Parathyroid adenoma (tissue), 2 donors: ENCODE data around the gene RNF144A.

ENCODE experiments used
- H2AFZ ChIP-seq: fragments of 300-600 bp; sonication (generic); one replicate; pipeline ENCODE4 v1.7.0; 2017; ENCODE audit warnings: antibody characterized with exemption, mild to moderate bottlenecking
- H3K27ac ChIP-seq: fragments of 300-600 bp; sonication (generic); one replicate; pipeline ENCODE4 v1.7.0; 2017
- H3K27me3 ChIP-seq: fragments of 300-600 bp; sonication (generic); one replicate; pipeline ENCODE4 v1.7.0; 2017; ENCODE audit warnings: low read length; ENCODE audit not compliant: control insufficient read depth, insufficient read depth
- H3K36me3 ChIP-seq: fragments of 300-600 bp; sonication (generic); one replicate; pipeline ENCODE4 v1.7.0; 2017; ENCODE audit warnings: low read length; ENCODE audit not compliant: control insufficient read depth, insufficient read depth
- H3K4me1 ChIP-seq: fragments of 300-600 bp; sonication (generic); one replicate; pipeline ENCODE4 v1.7.0; 2017; ENCODE audit warnings: control low read depth
- H3K4me2 ChIP-seq: fragments of 300-600 bp; sonication (generic); one replicate; pipeline ENCODE4 v1.7.0; 2017; ENCODE audit warnings: low read length
- H3K4me3 ChIP-seq: fragments of 300-600 bp; sonication (generic); one replicate; pipeline ENCODE4 v1.7.0; 2017; ENCODE audit warnings: low read depth, low read length
- H3K79me2 ChIP-seq: fragments of 300-600 bp; sonication (generic); one replicate; pipeline ENCODE4 v1.7.0; 2017; ENCODE audit warnings: control low read depth
- H3K9ac ChIP-seq: fragments of 300-600 bp; sonication (generic); one replicate; pipeline ENCODE4 v1.7.0; 2017; ENCODE audit warnings: mild to moderate bottlenecking
- H3K9me3 ChIP-seq: fragments of 300-600 bp; sonication (generic); one replicate; pipeline ENCODE4 v1.7.0; 2017; ENCODE audit warnings: low read length; ENCODE audit not compliant: control insufficient read depth
- TF ChIP-seq, protein P1 (sequence below): fragments of 300-600 bp; sonication (generic); IDR thresholded peaks from one replicate; pipeline ENCODE4 v1.7.0; 2017; ENCODE audit warnings: antibody characterized with exemption, mild to moderate bottlenecking
- donor health status: primary hyperparathyroidism.

The RNF144A gene

DNA sequence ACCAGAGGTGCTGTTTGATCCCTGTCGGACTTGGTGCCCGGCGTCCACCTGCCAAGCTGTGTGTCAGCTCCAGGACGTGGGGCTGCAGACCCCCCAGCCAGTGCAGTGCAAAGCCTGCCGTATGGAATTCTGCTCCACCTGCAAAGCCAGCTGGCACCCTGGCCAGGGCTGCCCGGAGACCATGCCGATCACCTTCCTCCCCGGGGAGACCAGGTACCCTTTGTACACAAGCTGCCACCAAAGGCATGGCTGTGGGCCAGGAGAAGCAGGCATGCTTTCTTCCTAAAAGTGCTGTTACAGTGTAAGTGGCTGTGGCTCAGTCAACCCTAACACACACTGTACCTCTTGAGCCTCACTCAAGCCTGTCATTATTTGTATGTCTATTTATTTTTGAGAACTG, 103.3 kb downstream of the RNF144A start:
- Histone ChIP-seq H3K9ac (no peak overlapping the region), H3K27me3 (no peaks in the 10 kb centered on the region), H3K4me2 (no peak overlapping the region), H3K36me3 (no peaks in the 10 kb centered on the region), H3K4me1 (peaks cover 68% of the 10 kb centered on the region), H2AFZ (no peak overlapping the region), H3K4me3 (no peak overlapping the region), H3K27ac (peak overlapping the region; percentile 86), H3K9me3 (no peaks in the 10 kb centered on the region), H3K79me2 (peaks cover 29% of the 10 kb centered on the region)
- TF ChIP-seq, protein P1, sequence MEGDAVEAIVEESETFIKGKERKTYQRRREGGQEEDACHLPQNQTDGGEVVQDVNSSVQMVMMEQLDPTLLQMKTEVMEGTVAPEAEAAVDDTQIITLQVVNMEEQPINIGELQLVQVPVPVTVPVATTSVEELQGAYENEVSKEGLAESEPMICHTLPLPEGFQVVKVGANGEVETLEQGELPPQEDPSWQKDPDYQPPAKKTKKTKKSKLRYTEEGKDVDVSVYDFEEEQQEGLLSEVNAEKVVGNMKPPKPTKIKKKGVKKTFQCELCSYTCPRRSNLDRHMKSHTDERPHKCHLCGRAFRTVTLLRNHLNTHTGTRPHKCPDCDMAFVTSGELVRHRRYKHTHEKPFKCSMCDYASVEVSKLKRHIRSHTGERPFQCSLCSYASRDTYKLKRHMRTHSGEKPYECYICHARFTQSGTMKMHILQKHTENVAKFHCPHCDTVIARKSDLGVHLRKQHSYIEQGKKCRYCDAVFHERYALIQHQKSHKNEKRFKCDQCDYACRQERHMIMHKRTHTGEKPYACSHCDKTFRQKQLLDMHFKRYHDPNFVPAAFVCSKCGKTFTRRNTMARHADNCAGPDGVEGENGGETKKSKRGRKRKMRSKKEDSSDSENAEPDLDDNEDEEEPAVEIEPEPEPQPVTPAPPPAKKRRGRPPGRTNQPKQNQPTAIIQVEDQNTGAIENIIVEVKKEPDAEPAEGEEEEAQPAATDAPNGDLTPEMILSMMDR = no peak

DNA sequence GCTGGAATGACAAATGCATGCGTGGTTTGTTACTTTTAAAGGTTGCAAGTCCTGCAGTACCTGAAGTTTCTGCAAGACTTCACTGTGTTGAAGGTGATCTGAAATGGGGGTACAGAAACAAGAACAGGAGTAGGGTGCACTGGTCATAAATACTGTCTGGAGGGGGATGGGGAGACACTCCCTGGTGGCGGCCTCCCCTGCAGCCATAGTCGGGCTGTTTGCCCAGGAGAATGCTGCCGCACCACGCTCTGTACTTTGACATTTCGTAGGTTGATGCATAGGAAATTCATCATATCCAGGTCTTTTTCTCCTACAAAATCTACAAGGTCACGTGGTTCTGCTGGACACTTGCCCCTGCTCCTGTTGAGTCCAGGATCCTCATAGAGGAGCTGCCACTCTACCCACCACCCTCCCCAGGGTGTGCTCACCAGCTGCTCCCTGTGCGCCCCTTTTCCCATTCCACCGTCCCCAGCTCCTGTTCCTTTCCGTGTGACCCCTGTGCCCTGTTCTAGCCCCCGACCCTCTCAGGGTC, 103.8 kb downstream of the RNF144A start:
- no peaks in the 10 kb centered on the region for H3K9me3 ChIP-seq
- H3K36me3 ChIP-seq = no peaks in the 10 kb centered on the region
- no peak overlapping the region for H3K4me3 ChIP-seq
- peak overlapping the region; percentile 86 for H3K27ac ChIP-seq
- H3K9ac ChIP-seq = no peak overlapping the region
- peaks cover 70% of the 10 kb centered on the region for H3K4me1 ChIP-seq
- H2AFZ ChIP-seq = no peak overlapping the region
- no peak overlapping the region for H3K4me2 ChIP-seq
- H3K27me3 ChIP-seq = no peaks in the 10 kb centered on the region
- TF ChIP-seq, protein P1 = no peak
- H3K79me2 ChIP-seq = peaks cover 29% of the 10 kb centered on the region

DNA sequence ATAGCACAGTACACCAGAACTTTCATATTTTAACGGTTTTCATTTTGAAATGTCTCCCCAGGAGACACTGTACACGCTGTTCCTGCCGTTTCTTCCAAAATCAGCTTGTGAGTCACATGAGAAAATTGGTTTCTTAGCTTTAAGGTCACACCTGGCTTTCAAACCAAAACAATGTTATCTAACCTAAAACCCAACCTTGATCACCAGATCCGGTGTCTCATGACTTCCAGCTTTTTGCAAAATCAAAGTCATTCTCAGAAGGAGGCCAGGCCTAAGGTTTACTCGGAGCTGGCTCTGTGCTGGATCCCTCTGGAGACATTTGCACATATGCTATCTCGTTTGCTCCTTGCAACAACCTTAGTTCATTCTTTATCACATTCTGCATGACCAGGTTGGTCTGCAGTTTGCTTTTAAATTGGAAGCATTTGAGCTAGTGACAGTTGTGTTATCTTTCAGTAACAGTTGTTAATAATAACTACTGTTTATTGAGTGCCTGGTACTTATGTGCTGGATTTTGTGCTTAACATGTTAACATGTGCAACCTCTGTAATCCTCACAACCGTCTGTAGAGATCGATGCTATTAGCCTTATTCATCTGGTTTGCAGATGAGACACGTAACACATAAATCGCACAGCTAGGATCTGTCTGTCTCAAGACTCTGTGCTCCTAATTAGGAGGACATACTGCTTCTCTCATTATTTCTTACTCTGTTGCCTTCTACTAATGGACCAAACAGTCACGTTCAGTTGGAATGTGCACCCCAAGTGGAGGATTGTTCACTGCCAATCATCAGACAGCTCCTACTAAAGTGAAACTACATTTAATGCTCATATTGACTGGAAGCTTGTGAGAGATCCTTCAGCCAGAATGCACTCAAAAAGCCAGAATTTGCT, 105.5 kb downstream of the RNF144A start:
- TF ChIP-seq, protein P1 = no peak
- no peak overlapping the region for H3K9ac ChIP-seq
- peaks cover 22% of the 10 kb centered on the region for H3K79me2 ChIP-seq
- H3K36me3 ChIP-seq = no peaks in the 10 kb centered on the region
- H3K27me3 ChIP-seq = no peaks in the 10 kb centered on the region
- no peaks in the 10 kb centered on the region for H3K9me3 ChIP-seq
- H2AFZ ChIP-seq = peak overlapping the region; percentile 8
- peak overlapping the region; percentile 35 for H3K4me2 ChIP-seq
- H3K27ac ChIP-seq = peak overlapping the region; percentile 86
- H3K4me3 ChIP-seq = peak overlapping the region; percentile 27
- H3K4me1 ChIP-seq = peaks cover 68% of the 10 kb centered on the region

DNA sequence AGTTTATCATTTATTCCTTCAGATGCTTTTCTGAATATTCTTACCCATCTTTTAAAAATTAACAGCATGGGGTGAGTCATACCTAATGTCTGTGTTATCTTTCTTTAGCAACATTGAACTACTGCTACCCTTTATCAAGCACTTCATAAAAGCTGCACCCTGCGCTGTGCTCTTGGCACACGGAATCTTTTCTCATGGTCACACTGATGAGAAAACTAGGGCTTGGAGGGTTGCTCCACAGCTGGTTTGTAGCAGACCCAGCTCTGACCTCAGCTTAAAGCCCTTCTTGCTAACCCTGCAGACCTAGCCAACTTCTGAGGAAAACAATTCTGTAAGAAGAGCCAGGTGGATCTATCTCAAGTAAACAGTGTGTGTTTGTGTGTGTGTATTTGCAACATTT, 106.3 kb downstream of the RNF144A start:
- Histone ChIP-seq H3K79me2 (peaks cover 15% of the 10 kb centered on the region), H3K27me3 (no peaks in the 10 kb centered on the region), H3K27ac (peak overlapping the region; percentile 86), H3K9me3 (no peaks in the 10 kb centered on the region), H2AFZ (no peak overlapping the region), H3K4me3 (no peak overlapping the region), H3K9ac (no peak overlapping the region), H3K4me1 (peaks cover 70% of the 10 kb centered on the region), H3K4me2 (no peak overlapping the region), H3K36me3 (no peaks in the 10 kb centered on the region)
- TF ChIP-seq, protein P1 = no peak
